GM12872 (cell line): Measurements from ENCODE around the gene ALS2CL.

Experiments
- TF ChIP-seq, protein P1 (sequence below): IDR thresholded peaks from 3 replicates; pipeline ENCODE4 v1.5.1; 2011; ENCODE audit warnings: low read depth, mild to moderate bottlenecking, low read length, moderate library complexity; ENCODE audit not compliant: insufficient read depth

Gene ALS2CL

DNA sequence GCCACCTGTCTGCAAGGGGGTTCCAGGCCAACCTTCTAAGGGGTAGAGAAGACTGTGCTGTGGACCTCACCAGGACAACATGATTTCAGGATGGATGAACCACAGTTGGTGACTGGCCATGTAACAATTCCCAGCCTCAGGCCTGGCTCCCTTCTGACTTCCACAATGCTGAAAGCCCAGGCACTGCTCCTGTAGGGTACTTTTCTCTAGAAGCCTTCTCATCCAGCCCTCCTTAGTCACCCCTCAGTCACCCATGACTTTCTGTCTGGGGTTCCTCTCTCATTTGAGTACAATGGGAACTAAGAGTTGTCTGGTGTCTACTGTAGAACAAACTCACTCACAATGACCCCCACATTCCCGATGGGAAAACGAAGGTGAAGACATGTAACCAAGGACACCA is 8.6 kb downstream of the ALS2CL start:
- TF ChIP-seq, protein P1, sequence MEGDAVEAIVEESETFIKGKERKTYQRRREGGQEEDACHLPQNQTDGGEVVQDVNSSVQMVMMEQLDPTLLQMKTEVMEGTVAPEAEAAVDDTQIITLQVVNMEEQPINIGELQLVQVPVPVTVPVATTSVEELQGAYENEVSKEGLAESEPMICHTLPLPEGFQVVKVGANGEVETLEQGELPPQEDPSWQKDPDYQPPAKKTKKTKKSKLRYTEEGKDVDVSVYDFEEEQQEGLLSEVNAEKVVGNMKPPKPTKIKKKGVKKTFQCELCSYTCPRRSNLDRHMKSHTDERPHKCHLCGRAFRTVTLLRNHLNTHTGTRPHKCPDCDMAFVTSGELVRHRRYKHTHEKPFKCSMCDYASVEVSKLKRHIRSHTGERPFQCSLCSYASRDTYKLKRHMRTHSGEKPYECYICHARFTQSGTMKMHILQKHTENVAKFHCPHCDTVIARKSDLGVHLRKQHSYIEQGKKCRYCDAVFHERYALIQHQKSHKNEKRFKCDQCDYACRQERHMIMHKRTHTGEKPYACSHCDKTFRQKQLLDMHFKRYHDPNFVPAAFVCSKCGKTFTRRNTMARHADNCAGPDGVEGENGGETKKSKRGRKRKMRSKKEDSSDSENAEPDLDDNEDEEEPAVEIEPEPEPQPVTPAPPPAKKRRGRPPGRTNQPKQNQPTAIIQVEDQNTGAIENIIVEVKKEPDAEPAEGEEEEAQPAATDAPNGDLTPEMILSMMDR = no peak

GRCh38 chr3:46682974-46683373 is 10.5 kb downstream of the ALS2CL start:
- TF ChIP-seq, protein P1 = no peak

DNA sequence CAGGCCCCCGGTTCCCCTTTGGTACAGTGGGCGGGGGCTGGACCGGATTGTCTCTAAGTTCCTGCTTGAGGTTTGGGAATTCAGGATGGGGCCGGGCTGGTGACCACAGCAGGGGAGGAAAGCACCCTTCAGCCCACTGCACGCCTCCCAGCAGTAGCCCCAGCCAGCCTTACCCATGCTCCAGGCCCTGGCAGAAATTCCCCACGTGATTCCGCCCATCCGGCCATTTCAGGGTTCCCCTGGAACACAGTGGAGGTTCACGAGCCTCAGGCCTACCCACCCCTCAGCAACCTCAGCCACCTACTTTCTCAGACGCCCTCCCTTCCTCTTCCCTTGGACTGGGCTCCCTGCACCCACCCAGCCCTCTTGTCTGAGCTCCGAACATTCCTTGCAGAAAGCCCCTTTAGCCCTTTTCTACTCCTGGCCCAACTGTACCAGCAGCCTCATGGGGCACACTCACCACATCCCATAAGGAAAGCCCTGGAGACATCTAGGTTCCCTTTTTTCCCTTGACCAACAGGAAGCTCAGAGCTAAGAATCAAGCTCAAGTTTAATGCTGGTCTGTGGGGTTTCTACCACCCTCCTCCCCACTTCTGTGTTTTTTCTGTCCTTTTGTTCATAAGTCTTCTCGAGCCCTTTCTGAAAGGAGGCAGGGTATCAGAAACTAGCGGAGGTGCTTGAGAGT is 11.5 kb downstream of the ALS2CL start:
- TF ChIP-seq, protein P1 = no peak

- TF ChIP-seq, protein P1 = no peak
Measured at GRCh38 chr3:46681387-46681786, 12.1 kb downstream of the ALS2CL start.

GRCh38 chr3:46680298-46680826 is 13.1 kb downstream of the ALS2CL start:
- TF ChIP-seq, protein P1 = no peak

DNA sequence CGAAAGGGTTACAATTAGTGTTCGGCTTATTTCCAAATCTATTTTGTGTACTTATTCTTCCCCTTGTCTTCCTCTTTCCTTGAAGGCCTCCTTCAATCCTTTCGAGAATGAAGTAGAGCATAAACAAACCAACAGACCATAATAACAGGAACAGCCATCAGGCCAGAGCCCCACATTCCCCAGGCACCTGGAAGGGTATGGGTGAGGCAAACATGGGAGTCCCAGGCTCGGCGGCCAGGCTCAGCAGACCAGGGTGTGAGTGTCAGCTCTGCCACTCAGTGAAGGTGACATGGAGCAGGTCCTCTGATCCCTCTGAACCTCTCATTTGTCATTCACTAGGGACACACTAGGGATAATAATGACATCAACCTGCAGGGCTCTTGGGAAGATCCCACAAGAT is 13.8 kb downstream of the ALS2CL start:
- TF ChIP-seq, protein P1 = no peak

DNA sequence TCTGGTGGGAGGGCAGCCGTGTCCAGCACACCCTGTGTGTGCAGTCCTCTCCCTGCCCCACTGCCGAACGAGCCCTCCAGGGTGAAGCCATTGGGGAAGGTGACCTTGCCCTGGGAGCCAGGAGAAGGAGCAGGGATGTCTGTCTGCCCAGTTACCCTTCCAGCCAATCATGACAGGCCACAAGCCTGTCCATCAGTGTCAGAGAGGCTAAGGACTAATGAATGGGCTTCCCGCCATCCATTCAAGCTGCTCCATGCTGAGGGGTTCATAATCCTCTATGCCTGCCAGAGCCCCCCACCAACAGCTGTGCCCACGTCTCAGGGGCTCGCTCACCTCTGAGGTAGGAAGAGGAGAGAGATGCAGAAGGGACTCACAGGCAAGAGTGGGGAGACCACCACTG is 15.2 kb downstream of the ALS2CL start:
- TF ChIP-seq, protein P1 = no peak
